HepG2 (cell line): ENCODE measurements around the gene MAP4K3. TPM values are rescaled to one million over a fixed set of nuclear protein-coding genes. Genes with fewer than 3 reads are reported as not detected.

Experiments
- ATAC-seq: fragments of 200-7000 bp; cut with Tn5 transposase; 3 replicates; pipeline ENCODE4 v1.9.1; 2020; ENCODE audit warnings: mild to moderate bottlenecking, moderate library complexity
- BruUV-seq: library from RNA; stranded (reverse); fragments of 400-500 nt; replicated peaks from 2 replicates; lab custom pipeline; 2021; lab: Mats Ljungman, UMichigan
- CTCF ChIA-PET: fragments of 300-600 bp; formaldehyde crosslinking; extraction: SDS; loops from one replicate; lab custom pipeline; 2021; ENCODE audit warnings: low total read pairs, inconsistent platforms, low intra/inter-chr PET ratio; lab: Yijun Ruan, JAX
- POLR2A ChIA-PET: fragments of 350-600 bp; sonication (Branson Sonifier 250); formaldehyde crosslinking; loops from one replicate; lab custom pipeline; 2020; ENCODE audit warnings: antibody characterized with exemption, inconsistent platforms; lab: Yijun Ruan, JAX
- DNase-seq: peaks from one replicate; pipeline ENCODE4 v3.0.0-alpha.2; 2015; ENCODE audit warnings: low spot score
- FAIRE-seq: peaks from 3 replicates; lab custom pipeline; 2011; peaks lifted over from hg19 to GRCh38; lab: Jason Lieb, UNC
- H2AFZ ChIP-seq: one replicate; pipeline ENCODE4 v1.6.1; 2011; ENCODE audit warnings: low read length, inconsistent platforms
- H3K27ac ChIP-seq: fragments of 300-600 bp; 3 replicates; pipeline ENCODE4 v1.8.0; 2011; ENCODE audit warnings: mixed run types, mild to moderate bottlenecking, mixed read lengths, low read length, inconsistent platforms; ENCODE audit not compliant: insufficient read depth; ENCODE audit errors: extremely low read length
- H3K27me3 ChIP-seq, 2 experiments: fragments of 200-600 bp in 1 of 2; 2 replicates in 1 of 2; 3 replicates in 1 of 2; pipeline versions ENCODE4 v1.6.0 to v1.8.0; 2011; ENCODE audit warnings: low read length in 2 of 2, mild to moderate bottlenecking in 2 of 2, moderate library complexity in 2 of 2, inconsistent platforms in 1 of 2; ENCODE audit not compliant: insufficient read depth in 2 of 2, control insufficient read depth in 1 of 2
- H3K36me3 ChIP-seq, 2 experiments: fragments of 200-600 bp in 1 of 2; replicated peaks in 1 of 2; 2 replicates in 1 of 2; 3 replicates in 1 of 2; pipeline versions ENCODE4 v1.5.1 to v1.8.0; 2011; ENCODE audit warnings: low read length in 2 of 2, inconsistent platforms in 1 of 2; ENCODE audit not compliant: insufficient read depth in 2 of 2, control insufficient read depth in 1 of 2
- H3K4me1 ChIP-seq: 2 replicates; pipeline ENCODE4 v1.5.1; 2012; ENCODE audit warnings: low read length, inconsistent platforms; ENCODE audit not compliant: insufficient read depth
- H3K4me2 ChIP-seq: 2 replicates; pipeline ENCODE4 v1.6.0; 2011; ENCODE audit warnings: low read depth, low read length, inconsistent platforms
- H3K4me3 ChIP-seq, 3 experiments: fragments of 200-600 bp in 1 of 3; sonication (generic), shearing (Covaris generic) in 1 of 3; replicated peaks in 1 of 3; 2 replicates each; pipeline ENCODE4 v1.5.1; 2011 to 2016; ENCODE audit warnings: low read length in 3 of 3, inconsistent platforms in 2 of 3, low read depth in 2 of 3, mild to moderate bottlenecking in 2 of 3, control low read depth in 1 of 3, mixed read lengths in 1 of 3; ENCODE audit not compliant: insufficient read depth in 1 of 3
- H3K79me2 ChIP-seq: one replicate; pipeline ENCODE4 v1.6.1; 2011; ENCODE audit warnings: low read length, inconsistent platforms; ENCODE audit not compliant: insufficient read depth
- H3K9ac ChIP-seq: 2 replicates; pipeline ENCODE4 v1.6.0; 2011; ENCODE audit warnings: mild to moderate bottlenecking, low read depth, low read length, inconsistent platforms; ENCODE audit not compliant: insufficient read depth
- H3K9me3 ChIP-seq: 2 replicates; pipeline ENCODE4 v1.5.1; 2012; ENCODE audit warnings: mild to moderate bottlenecking, low read length
- H4K20me1 ChIP-seq: 2 replicates; pipeline ENCODE4 v1.6.0; 2011; ENCODE audit warnings: inconsistent platforms, mild to moderate bottlenecking, low read length, moderate library complexity; ENCODE audit not compliant: insufficient read depth
- ARNT ChIP-seq: fragments of 450-650 bp; IDR thresholded peaks from 2 replicates; pipeline ENCODE4 v1.6.1; 2017
- ATAD3A ChIP-seq: sonication (generic); formaldehyde crosslinking; IDR thresholded peaks from 2 replicates; pipeline ENCODE4 v1.4.0; 2020; ENCODE audit warnings: missing genetic modification reagents
- MED8 ChIP-seq: sonication (generic); formaldehyde crosslinking; IDR thresholded peaks from 2 replicates; pipeline ENCODE4 v1.8.1; 2023; ENCODE audit warnings: mild to moderate bottlenecking, missing genetic modification reagents; ENCODE audit not compliant: insufficient replicate concordance
- RCOR2 ChIP-seq: IDR thresholded peaks from 2 replicates; pipeline ENCODE4 v1.6.1; 2016; ENCODE audit warnings: missing biosample characterization, missing genetic modification reagents
- ZFP36L2 ChIP-seq: sonication (generic); formaldehyde crosslinking; IDR thresholded peaks from 2 replicates; pipeline ENCODE4 v1.4.0; 2020; ENCODE audit warnings: missing genetic modification reagents
- ZNF263 ChIP-seq: sonication (generic); formaldehyde crosslinking; IDR thresholded peaks from 2 replicates; pipeline ENCODE4 v1.4.0; 2020; ENCODE audit warnings: missing genetic modification reagents
- ZNF33A ChIP-seq: sonication (generic); formaldehyde crosslinking; IDR thresholded peaks from 2 replicates; pipeline ENCODE4 v1.5.1; 2020; ENCODE audit warnings: missing genetic modification reagents, mild to moderate bottlenecking, moderate library complexity, borderline replicate concordance
- ZNF589 ChIP-seq: sonication (generic); formaldehyde crosslinking; conservative IDR thresholded peaks from 2 replicates; pipeline ENCODE4 v1.8.0; 2022; ENCODE audit warnings: mild to moderate bottlenecking, moderate library complexity, missing genetic modification reagents
- ZNF766 ChIP-seq: sonication (generic); formaldehyde crosslinking; IDR thresholded peaks from 2 replicates; pipeline ENCODE4 v1.5.0; 2020; ENCODE audit warnings: missing genetic modification reagents, borderline replicate concordance
- ZSCAN22 ChIP-seq: sonication (generic); formaldehyde crosslinking; IDR thresholded peaks from 2 replicates; pipeline ENCODE4 v1.4.0; 2020; ENCODE audit warnings: mild to moderate bottlenecking, missing genetic modification reagents
- WGBS: methylation state at CpG from one replicate; pipeline ENCODE4 v1.1.6; 2017; ENCODE audit warnings: low lambda C conversion rate; 5-methylcytosine and 5-hydroxymethylcytosine counted together
- in situ Hi-C: cut with HindIII; loops from 2 replicates; pipeline ENCODE4 v1.10.0; 2017; ENCODE audit warnings: low pct_unique_long_range_greater_than_20kb; ENCODE audit not compliant: extremely low pct_ligation_motif_present
- intact Hi-C: fragments of 100-400 bp; cut with micrococcal nuclease; formaldehyde crosslinking; loops from one replicate; pipeline ENCODE4 v1.10.0; 2022; ENCODE audit not compliant: unreplicated experiment
- polyA plus RNA-seq, 8 experiments: library from polyadenylated mRNA; depleted of rRNA in 3 of 8; stranded (reverse) in 7 of 8; unstranded in 1 of 8; fragments of >200 nt; fragmentation: Illumina TruSeq in 4 of 8; extraction: Trizol in 4 of 8; gene quantifications; 2 replicates each; pipeline versions ENCODE4 v1.2.1 to v1.2.3, GENCODE V29; 2011 to 2016; ENCODE audit warnings: low read depth in 4 of 8, missing spikeins in 1 of 8, mixed read lengths in 1 of 8; ENCODE audit not compliant: insufficient read depth in 1 of 8
- total RNA-seq, 5 experiments: library from RNA; depleted of rRNA; stranded (reverse); fragments of >200 nt; fragmentation: Illumina TruSeq; extraction: Trizol; gene quantifications; 2 replicates each; pipeline ENCODE4 v1.2.3, GENCODE V29; 2016; ENCODE audit warnings: low read depth in 1 of 5
- TF ChIP-seq, protein P1 (sequence below): sonication (generic); formaldehyde crosslinking; IDR thresholded peaks from 2 replicates; pipeline ENCODE4 v1.9.0; 2022; ENCODE audit warnings: low read depth, missing genetic modification reagents
- TF ChIP-seq, protein P2 (sequence below): sonication (generic); formaldehyde crosslinking; IDR thresholded peaks from 2 replicates; pipeline ENCODE4 v1.8.1; 2023; ENCODE audit warnings: mild to moderate bottlenecking, missing genetic modification reagents
- TF ChIP-seq, protein P3 (sequence below), 2 experiments: sonication (generic) in 1 of 2; formaldehyde crosslinking in 1 of 2; IDR thresholded peaks; 2 replicates each; pipeline versions ENCODE4 v1.6.1 to v1.9.0; 2014 to 2022; ENCODE audit warnings: antibody characterized with exemption in 1 of 2, borderline replicate concordance in 1 of 2, inconsistent platforms in 1 of 2, low read depth in 1 of 2, missing genetic modification reagents in 1 of 2
- TF ChIP-seq, protein P4 (sequence below): sonication (generic); formaldehyde crosslinking; IDR thresholded peaks from 2 replicates; pipeline ENCODE4 v1.5.1; 2020; ENCODE audit warnings: missing genetic modification reagents, mild to moderate bottlenecking, borderline replicate concordance

MAP4K3 gene
- total and polyA plus RNA-seq, 2 of the 13 experiments (the other 11 are each of a cell fraction or from before 2014, with no cell fraction given), result 45.9 to 53.2 TPM

DNA sequence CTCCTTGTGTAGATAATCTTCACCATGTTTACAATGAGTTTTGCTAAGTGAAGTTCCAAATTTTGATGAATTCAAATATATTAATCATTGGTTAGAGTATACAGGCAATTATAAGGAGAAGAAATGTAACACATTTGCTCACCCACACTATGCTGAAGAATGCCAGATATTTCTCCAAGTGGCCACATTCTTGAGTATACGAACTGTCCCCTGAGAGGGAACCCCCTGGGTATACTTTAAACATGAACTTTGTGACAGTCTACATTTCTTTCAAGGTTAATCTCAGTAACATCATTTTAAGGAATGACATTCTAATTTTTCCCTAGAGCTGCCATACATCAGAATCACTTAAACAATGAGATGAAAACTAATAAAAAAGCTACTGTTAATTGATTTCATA is 153.5 kb downstream of the MAP4K3 start:
- Histone ChIP-seq H3K9me3 (no peaks in the 10 kb centered on the region), H3K27me3 (no peaks in the 10 kb centered on the region), H4K20me1 (peaks cover 2% of the 10 kb centered on the region; the same call in 1 of the 2 replicates), H3K27ac (no peak overlapping the region), H3K4me3 (no peak overlapping the region), H2AFZ (no peak overlapping the region), H3K9ac (no peak overlapping the region), H3K79me2 (no peaks in the 10 kb centered on the region), H3K4me1 (no peaks in the 10 kb centered on the region), H3K4me2 (no peak overlapping the region), H3K36me3 (peaks cover 24 to 58% of the 10 kb centered on the region in 2 experiments)
- FAIRE-seq (no peak), ATAC-seq (no peak), DNase-seq (no peak)
- intact Hi-C loops (no loop called here), in situ Hi-C loops (no loop called here)
- POLR2A ChIA-PET, result no interaction called here
- TSS peak; percentile 22 for BruUV-seq
- 97% methylated on average over 1 of the region's 1 CpG for WGBS
- CTCF ChIA-PET, result no interaction called here
- TF ChIP-seq ZNF33A, result no peak
- TF ChIP-seq ZNF589 (CRISPR knock-in tag), result no peak
- no peak for TF ChIP-seq ZFP36L2 (CRISPR knock-in tag)
- TF ChIP-seq, protein P1, sequence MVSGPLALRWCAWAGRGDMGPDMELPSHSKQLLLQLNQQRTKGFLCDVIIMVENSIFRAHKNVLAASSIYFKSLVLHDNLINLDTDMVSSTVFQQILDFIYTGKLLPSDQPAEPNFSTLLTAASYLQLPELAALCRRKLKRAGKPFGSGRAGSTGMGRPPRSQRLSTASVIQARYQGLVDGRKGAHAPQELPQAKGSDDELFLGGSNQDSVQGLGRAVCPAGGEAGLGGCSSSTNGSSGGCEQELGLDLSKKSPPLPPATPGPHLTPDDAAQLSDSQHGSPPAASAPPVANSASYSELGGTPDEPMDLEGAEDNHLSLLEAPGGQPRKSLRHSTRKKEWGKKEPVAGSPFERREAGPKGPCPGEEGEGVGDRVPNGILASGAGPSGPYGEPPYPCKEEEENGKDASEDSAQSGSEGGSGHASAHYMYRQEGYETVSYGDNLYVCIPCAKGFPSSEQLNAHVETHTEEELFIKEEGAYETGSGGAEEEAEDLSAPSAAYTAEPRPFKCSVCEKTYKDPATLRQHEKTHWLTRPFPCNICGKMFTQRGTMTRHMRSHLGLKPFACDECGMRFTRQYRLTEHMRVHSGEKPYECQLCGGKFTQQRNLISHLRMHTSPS (CRISPR knock-in tag), result no peak
- TF ChIP-seq, protein P2, sequence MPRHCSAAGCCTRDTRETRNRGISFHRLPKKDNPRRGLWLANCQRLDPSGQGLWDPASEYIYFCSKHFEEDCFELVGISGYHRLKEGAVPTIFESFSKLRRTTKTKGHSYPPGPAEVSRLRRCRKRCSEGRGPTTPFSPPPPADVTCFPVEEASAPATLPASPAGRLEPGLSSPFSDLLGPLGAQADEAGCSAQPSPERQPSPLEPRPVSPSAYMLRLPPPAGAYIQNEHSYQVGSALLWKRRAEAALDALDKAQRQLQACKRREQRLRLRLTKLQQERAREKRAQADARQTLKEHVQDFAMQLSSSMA (CRISPR knock-in tag), result no peak
- TF ChIP-seq ZNF263 (CRISPR knock-in tag), result no peak
- no peak for TF ChIP-seq ATAD3A
- TF ChIP-seq MED8 (CRISPR knock-in tag), result no peak
- TF ChIP-seq ARNT, result no peak
- TF ChIP-seq, protein P3, sequence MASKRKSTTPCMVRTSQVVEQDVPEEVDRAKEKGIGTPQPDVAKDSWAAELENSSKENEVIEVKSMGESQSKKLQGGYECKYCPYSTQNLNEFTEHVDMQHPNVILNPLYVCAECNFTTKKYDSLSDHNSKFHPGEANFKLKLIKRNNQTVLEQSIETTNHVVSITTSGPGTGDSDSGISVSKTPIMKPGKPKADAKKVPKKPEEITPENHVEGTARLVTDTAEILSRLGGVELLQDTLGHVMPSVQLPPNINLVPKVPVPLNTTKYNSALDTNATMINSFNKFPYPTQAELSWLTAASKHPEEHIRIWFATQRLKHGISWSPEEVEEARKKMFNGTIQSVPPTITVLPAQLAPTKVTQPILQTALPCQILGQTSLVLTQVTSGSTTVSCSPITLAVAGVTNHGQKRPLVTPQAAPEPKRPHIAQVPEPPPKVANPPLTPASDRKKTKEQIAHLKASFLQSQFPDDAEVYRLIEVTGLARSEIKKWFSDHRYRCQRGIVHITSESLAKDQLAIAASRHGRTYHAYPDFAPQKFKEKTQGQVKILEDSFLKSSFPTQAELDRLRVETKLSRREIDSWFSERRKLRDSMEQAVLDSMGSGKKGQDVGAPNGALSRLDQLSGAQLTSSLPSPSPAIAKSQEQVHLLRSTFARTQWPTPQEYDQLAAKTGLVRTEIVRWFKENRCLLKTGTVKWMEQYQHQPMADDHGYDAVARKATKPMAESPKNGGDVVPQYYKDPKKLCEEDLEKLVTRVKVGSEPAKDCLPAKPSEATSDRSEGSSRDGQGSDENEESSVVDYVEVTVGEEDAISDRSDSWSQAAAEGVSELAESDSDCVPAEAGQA (IDR thresholded peaks at IDR 0.05; ENCODE audit: low read depth), result no peak
- TF ChIP-seq, protein P3 (CRISPR knock-in tag; IDR thresholded peaks at IDR 0.05; ENCODE audit: borderline replicate concordance), result no peak
- TF ChIP-seq ZNF766 (CRISPR knock-in tag), result no peak
- no peak for TF ChIP-seq RCOR2 (CRISPR knock-in tag)
- TF ChIP-seq ZSCAN22 (CRISPR knock-in tag), result no peak
- TF ChIP-seq, protein P4, sequence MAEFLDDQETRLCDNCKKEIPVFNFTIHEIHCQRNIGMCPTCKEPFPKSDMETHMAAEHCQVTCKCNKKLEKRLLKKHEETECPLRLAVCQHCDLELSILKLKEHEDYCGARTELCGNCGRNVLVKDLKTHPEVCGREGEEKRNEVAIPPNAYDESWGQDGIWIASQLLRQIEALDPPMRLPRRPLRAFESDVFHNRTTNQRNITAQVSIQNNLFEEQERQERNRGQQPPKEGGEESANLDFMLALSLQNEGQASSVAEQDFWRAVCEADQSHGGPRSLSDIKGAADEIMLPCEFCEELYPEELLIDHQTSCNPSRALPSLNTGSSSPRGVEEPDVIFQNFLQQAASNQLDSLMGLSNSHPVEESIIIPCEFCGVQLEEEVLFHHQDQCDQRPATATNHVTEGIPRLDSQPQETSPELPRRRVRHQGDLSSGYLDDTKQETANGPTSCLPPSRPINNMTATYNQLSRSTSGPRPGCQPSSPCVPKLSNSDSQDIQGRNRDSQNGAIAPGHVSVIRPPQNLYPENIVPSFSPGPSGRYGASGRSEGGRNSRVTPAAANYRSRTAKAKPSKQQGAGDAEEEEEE (CRISPR knock-in tag), result no peak
